Measurements from ENCODE around the gene TSPYL2.
A peak's percentile ranks its signal among the peaks of the same experiment; 100 is the strongest.

The TSPYL2 gene

GRCh38 chrX:53072418-53073114 is 9.6 kb upstream of the TSPYL2 start:
- peaks cover 16% of the 10 kb centered on the region for H3K4me1 Mint-ChIP-seq
- no peaks in the 10 kb centered on the region for H3K27me3 Mint-ChIP-seq

DNA sequence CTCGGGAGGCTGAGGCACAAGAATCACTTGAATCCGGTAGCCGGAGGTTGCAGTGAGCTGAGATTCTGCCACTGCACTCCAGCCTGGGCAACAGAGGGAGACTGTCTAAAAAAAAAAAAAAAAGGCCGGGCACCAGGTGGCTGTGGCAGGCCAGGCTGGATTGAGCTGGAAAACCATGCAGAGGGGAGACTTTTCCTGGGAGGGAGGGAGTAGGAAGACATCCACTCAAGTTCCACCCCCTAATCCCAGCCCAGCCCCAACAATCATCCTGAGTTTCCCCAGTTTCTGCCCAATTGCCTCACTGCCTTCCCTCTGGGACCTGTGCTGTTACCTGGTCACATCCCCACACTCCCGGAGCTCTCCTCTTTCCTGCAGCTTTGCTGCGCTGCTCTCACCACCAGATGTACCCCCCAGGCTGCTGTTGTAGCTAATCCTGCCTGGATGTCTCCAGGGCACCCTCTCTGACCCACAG is 9.0 kb upstream of the TSPYL2 start:
- H3K9me3 Mint-ChIP-seq: peaks cover 3% of the 10 kb centered on the region
- no peaks in the 10 kb centered on the region for H3K27me3 Mint-ChIP-seq
- peaks cover 16% of the 10 kb centered on the region for H3K4me1 Mint-ChIP-seq
- no peak for ATAC-seq (ENCODE audit: low read depth)
- DNase-seq (ENCODE audit: low spot score in 2 of 2): no peak
- H3K4me3 Mint-ChIP-seq: peak overlapping the region; percentile 61
- no peaks in the 10 kb centered on the region for H3K36me3 Mint-ChIP-seq
- peak overlapping the region; percentile 67 for H3K27ac Mint-ChIP-seq

More at GRCh38 chrX:53072418-53073114, 9.6 kb upstream of the TSPYL2 start:
- peaks cover 3% of the 10 kb centered on the region for H3K9me3 Mint-ChIP-seq
- ATAC-seq (ENCODE audit: low read depth) (peak; percentile 23), DNase-seq (ENCODE audit: low spot score in 2 of 2) (no peak)
- H3K36me3 Mint-ChIP-seq: no peaks in the 10 kb centered on the region
- H3K4me3 Mint-ChIP-seq: peak overlapping the region; percentile 86
- H3K27ac Mint-ChIP-seq: peak overlapping the region; percentile 84

DNA sequence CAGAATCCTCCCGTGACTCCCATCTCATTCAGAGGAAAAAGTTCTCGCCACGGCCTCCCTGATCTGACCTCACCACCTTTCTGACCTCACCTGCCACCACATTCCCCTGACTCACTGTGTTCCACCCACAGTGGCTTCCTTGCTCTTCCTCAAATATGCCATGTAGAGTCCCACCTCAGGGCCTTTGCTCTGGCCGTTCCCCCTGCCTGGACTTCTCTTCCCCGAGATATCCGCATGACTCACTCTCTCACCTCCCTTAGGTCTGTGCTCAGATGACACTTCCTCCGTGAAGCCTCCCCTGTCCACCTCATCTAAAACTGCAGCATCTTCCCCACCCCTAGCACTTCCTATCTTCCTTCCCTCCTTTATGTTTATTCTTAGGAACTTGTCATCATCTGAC is 7.2 kb upstream of the TSPYL2 start:
- Mint-ChIP-seq H3K4me1 (peaks cover 18% of the 10 kb centered on the region), H3K36me3 (no peaks in the 10 kb centered on the region), H3K9me3 (peaks cover 3% of the 10 kb centered on the region), H3K27me3 (no peaks in the 10 kb centered on the region), H3K4me3 (no peak overlapping the region), H3K27ac (no peak overlapping the region)
- DNase-seq (ENCODE audit: low spot score in 2 of 2) (no peak), ATAC-seq (ENCODE audit: low read depth) (no peak)

DNA sequence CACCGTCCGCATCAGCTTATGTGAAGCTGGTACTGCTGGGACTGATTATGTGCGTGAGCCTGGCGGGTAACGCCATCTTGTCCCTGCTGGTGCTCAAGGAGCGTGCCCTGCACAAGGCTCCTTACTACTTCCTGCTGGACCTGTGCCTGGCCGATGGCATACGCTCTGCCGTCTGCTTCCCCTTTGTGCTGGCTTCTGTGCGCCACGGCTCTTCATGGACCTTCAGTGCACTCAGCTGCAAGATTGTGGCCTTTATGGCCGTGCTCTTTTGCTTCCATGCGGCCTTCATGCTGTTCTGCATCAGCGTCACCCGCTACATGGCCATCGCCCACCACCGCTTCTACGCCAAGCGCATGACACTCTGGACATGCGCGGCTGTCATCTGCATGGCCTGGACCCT is 5.5 kb upstream of the TSPYL2 start:
- ATAC-seq (ENCODE audit: low read depth) (no peak), DNase-seq (ENCODE audit: low spot score in 2 of 2) (no peak)
- Mint-ChIP-seq H3K4me3 (no peak overlapping the region), H3K4me1 (peaks cover 19% of the 10 kb centered on the region), H3K27ac (peak overlapping the region; percentile 45), H3K36me3 (no peaks in the 10 kb centered on the region), H3K27me3 (no peaks in the 10 kb centered on the region), H3K9me3 (peaks cover 3% of the 10 kb centered on the region)

DNA sequence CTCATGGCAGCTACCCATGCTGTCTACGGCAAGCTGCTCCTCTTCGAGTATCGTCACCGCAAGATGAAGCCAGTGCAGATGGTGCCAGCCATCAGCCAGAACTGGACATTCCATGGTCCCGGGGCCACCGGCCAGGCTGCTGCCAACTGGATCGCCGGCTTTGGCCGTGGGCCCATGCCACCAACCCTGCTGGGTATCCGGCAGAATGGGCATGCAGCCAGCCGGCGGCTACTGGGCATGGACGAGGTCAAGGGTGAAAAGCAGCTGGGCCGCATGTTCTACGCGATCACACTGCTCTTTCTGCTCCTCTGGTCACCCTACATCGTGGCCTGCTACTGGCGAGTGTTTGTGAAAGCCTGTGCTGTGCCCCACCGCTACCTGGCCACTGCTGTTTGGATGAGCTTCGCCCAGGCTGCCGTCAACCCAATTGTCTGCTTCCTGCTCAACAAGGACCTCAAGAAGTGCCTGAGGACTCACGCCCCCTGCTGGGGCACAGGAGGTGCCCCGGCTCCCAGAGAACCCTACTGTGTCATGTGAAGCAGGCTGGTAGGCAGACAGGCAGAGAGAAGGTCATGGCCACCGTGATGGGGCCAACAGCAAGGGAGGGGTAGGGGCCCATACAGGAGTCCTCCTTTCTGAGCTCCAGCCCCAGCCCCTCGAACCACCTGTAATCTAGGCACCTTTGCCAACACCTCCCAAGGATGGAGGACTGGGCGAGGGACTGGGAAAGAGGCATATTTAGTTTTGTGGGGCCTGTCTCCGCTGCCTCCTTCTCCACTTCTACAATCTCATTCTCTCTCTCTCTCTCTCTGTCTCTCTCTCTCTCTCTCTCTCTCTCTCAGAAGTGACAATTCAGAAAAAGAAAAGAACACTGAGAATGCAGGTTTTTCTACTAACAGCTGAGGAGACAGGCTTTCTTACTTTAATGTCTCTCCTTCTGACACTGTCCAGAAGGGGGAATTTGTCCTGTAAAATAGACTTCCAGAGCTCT is 4.7 kb upstream of the TSPYL2 start:
- H3K4me1 Mint-ChIP-seq: peaks cover 13% of the 10 kb centered on the region
- H3K36me3 Mint-ChIP-seq: no peaks in the 10 kb centered on the region
- ATAC-seq (ENCODE audit: low read depth): no peak
- no peak for DNase-seq (ENCODE audit: low spot score in 2 of 2)
- peaks cover 3% of the 10 kb centered on the region for H3K9me3 Mint-ChIP-seq
- H3K27ac Mint-ChIP-seq: no peak overlapping the region
- no peaks in the 10 kb centered on the region for H3K27me3 Mint-ChIP-seq
- H3K4me3 Mint-ChIP-seq: no peak overlapping the region

- Mint-ChIP-seq H3K27me3 (no peaks in the 10 kb centered on the region), H3K4me3 (no peak overlapping the region), H3K4me1 (peaks cover 21% of the 10 kb centered on the region), H3K9me3 (peaks cover 3% of the 10 kb centered on the region), H3K36me3 (peaks cover 3% of the 10 kb centered on the region), H3K27ac (no peak overlapping the region)
- no peak for ATAC-seq (ENCODE audit: low read depth)
- DNase-seq (ENCODE audit: low spot score in 2 of 2): no peak
These were observed 3.2 kb upstream of the TSPYL2 start for GRCh38 chrX:53078943-53079342.

GRCh38 chrX:53080628-53081580 is 1.3 kb upstream of the TSPYL2 start:
- Mint-ChIP-seq H3K27ac (peak overlapping the region; percentile 96), H3K9me3 (peaks cover 3% of the 10 kb centered on the region), H3K36me3 (peaks cover 11% of the 10 kb centered on the region), H3K4me3 (peak overlapping the region; percentile 89), H3K4me1 (peaks cover 31% of the 10 kb centered on the region), H3K27me3 (no peaks in the 10 kb centered on the region)
- no peak for ATAC-seq (ENCODE audit: low read depth)
- no peak for DNase-seq (ENCODE audit: low spot score in 2 of 2)

DNA sequence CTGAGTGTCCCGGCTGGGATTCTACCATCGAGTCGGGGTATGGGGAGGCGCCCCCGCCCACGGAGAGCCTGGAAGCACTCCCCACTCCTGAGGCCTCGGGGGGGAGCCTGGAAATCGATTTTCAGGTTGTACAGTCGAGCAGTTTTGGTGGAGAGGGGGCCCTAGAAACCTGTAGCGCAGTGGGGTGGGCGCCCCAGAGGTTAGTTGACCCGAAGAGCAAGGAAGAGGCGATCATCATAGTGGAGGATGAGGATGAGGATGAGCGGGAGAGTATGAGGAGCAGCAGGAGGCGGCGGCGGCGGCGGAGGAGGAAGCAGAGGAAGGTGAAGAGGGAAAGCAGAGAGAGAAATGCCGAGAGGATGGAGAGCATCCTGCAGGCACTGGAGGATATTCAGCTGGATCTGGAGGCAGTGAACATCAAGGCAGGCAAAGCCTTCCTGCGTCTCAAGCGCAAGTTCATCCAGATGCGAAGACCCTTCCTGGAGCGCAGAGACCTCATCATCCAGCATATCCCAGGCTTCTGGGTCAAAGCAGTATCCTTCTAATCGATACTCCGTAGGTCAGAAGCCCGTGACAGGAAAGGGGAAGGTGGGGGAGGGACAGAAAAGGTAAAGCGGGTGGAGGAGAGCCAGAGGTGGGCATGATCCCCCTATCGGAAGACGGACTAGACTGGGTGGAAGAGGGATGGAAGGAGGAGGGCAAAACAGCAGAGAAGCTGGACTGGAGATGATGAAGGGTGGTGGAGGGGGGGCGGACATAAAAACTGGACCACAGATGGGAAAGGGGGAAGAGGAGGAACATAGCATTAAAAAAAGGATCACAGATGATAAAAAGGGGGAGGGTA is 828 bp downstream of the TSPYL2 start:
- Mint-ChIP-seq H3K9me3 (no peaks in the 10 kb centered on the region), H3K4me3 (peak overlapping the region; percentile 91), H3K27me3 (no peaks in the 10 kb centered on the region), H3K36me3 (peaks cover 13% of the 10 kb centered on the region), H3K4me1 (peaks cover 31% of the 10 kb centered on the region), H3K27ac (peak overlapping the region; percentile 96)
- DNase-seq (ENCODE audit: low spot score in 2 of 2): peak in 1 of 2 donors; percentile 11
- ATAC-seq (ENCODE audit: low read depth): no peak

GRCh38 chrX:53084043-53084570 is 1.9 kb downstream of the TSPYL2 start:
- H3K4me1 Mint-ChIP-seq: peaks cover 39% of the 10 kb centered on the region
- H3K27me3 Mint-ChIP-seq: no peaks in the 10 kb centered on the region
- H3K36me3 Mint-ChIP-seq: peaks cover 13% of the 10 kb centered on the region
- no peak for ATAC-seq (ENCODE audit: low read depth)
- no peak overlapping the region for H3K4me3 Mint-ChIP-seq
- peak overlapping the region; percentile 96 for H3K27ac Mint-ChIP-seq
- no peak for DNase-seq (ENCODE audit: low spot score in 2 of 2)
- no peaks in the 10 kb centered on the region for H3K9me3 Mint-ChIP-seq

DNA sequence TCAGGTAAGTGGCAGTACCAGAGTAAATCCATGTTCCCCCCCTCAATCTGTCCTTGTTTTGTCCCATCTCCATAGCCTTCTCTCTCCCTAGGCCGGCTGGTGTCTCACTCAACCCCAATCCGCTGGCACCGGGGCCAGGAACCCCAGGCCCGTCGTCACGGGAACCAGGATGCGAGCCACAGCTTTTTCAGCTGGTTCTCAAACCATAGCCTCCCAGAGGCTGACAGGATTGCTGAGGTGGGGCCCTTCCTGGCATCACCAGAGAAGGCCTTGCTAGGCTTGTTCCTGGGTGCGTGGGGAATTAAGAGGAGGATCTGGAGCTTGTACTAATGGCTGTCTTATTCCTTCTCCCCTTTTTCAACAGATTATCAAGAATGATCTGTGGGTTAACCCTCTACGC is 2.7 kb downstream of the TSPYL2 start:
- Mint-ChIP-seq H3K27ac (no peak overlapping the region), H3K4me3 (no peak overlapping the region), H3K4me1 (peaks cover 36% of the 10 kb centered on the region), H3K27me3 (no peaks in the 10 kb centered on the region), H3K9me3 (no peaks in the 10 kb centered on the region), H3K36me3 (peaks cover 13% of the 10 kb centered on the region)
- DNase-seq (ENCODE audit: low spot score in 2 of 2): no peak
- no peak for ATAC-seq (ENCODE audit: low read depth)

GRCh38 chrX:53085661-53086229 is 3.6 kb downstream of the TSPYL2 start:
- no peaks in the 10 kb centered on the region for H3K9me3 Mint-ChIP-seq
- peak overlapping the region; percentile 86 for H3K27ac Mint-ChIP-seq
- DNase-seq (ENCODE audit: low spot score in 2 of 2): no peak
- no peaks in the 10 kb centered on the region for H3K27me3 Mint-ChIP-seq
- no peak for ATAC-seq (ENCODE audit: low read depth)
- H3K36me3 Mint-ChIP-seq: peaks cover 13% of the 10 kb centered on the region
- H3K4me3 Mint-ChIP-seq: no peak overlapping the region
- H3K4me1 Mint-ChIP-seq: peaks cover 36% of the 10 kb centered on the region

GRCh38 chrX:53086464-53086863 is 4.3 kb downstream of the TSPYL2 start:
- Mint-ChIP-seq H3K36me3 (peaks cover 13% of the 10 kb centered on the region), H3K4me1 (peaks cover 34% of the 10 kb centered on the region), H3K27me3 (no peaks in the 10 kb centered on the region), H3K27ac (no peak overlapping the region), H3K4me3 (no peak overlapping the region), H3K9me3 (no peaks in the 10 kb centered on the region)
- no peak for ATAC-seq (ENCODE audit: low read depth)
- DNase-seq (ENCODE audit: low spot score in 2 of 2): no peak

Measured in memory B cell (primary cell).